DMS 273 (cell line): ENCODE data around the gene VHLL.

Experiments
- DNase-seq: peaks from one replicate; lab custom pipeline; 2025; ENCODE audit not compliant: unreplicated experiment; lab: John Stamatoyannopoulos, UW

Gene VHLL

GRCh38 chr1:156257711-156258110, 41.4 kb downstream of the VHLL start:
- no peak for DNase-seq

- DNase-seq = no peak
These were observed 45.5 kb downstream of the VHLL start for GRCh38 chr1:156253634-156254033.

GRCh38 chr1:156251527-156251926, 47.6 kb downstream of the VHLL start:
- DNase-seq = peak; percentile 88

GRCh38 chr1:156249593-156249992, 49.5 kb downstream of the VHLL start:
- DNase-seq = no peak
